ACHN (cell line): ENCODE measurements around the gene MRTFA.
"Not testable (repeated sequence)": the region's sequence is repeated elsewhere in the genome, so short reads cannot be mapped to it uniquely, and the experiment has no call there.

Experiments
- DNase-seq: peaks from one replicate; pipeline ENCODE4 v3.0.0-alpha.2; 2015
- in situ Hi-C: cut with HindIII; loops from 2 replicates; pipeline ENCODE4 v1.10.0; 2017; ENCODE audit warnings: low sequenced_read_pairs, low pct_ligation_motif_present, low pct_unique_long_range_greater_than_20kb

The MRTFA gene

GRCh38 chr22:40634119-40634903 lies 2.2 kb downstream of the MRTFA start:
- no peak for DNase-seq
- in situ Hi-C loops, result no loop called here

GRCh38 chr22:40633036-40633435 lies 3.5 kb downstream of the MRTFA start:
- in situ Hi-C loops, result no loop called here
- DNase-seq, result no peak

- in situ Hi-C loops, result no loop called here
- DNase-seq, result peak; percentile 33
Measured at GRCh38 chr22:40631925-40632324, 4.6 kb downstream of the MRTFA start.

DNA sequence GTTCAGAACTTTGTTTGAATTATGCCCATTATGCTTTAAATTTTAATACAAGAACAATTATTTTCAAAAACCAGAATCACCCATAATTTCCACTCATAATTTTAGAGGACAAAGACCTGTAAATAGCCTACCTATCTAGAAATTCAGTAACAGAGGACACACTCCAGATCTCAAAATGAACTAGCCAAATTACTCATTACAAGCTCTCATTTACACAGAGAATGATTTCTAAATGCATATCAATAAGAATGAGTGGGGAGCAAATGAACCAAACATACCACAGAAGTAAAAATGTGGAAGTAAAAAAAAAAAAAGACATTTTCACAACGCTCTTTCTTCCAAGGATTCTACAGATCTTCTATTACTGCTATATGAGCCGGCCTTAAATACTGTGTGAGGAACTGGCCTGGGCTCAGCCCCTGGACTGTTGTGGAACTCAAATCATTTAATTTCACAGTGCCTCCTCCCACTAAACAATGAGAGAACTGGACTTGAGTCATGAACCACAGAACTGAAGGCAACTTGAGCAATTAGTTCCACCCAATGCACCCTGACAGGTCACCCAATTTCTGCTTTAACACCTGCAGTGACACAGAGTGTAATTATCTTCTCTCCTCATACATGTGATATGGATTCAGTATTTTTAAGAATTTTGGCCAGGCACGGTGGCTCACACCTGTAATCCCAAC lies 8.0 kb downstream of the MRTFA start:
- DNase-seq, result no peak
- in situ Hi-C loops, result no loop called here

GRCh38 chr22:40627612-40628011 lies 8.9 kb downstream of the MRTFA start:
- in situ Hi-C loops, result no loop called here

GRCh38 chr22:40626851-40627250 lies 9.7 kb downstream of the MRTFA start:
- in situ Hi-C loops, result no loop called here
- DNase-seq, result no peak

More at GRCh38 chr22:40627612-40628011, 8.9 kb downstream of the MRTFA start:
- no peak for DNase-seq

- DNase-seq, result not testable (repeated sequence)
Measured at GRCh38 chr22:40625794-40626193, 10.7 kb downstream of the MRTFA start.

GRCh38 chr22:40625281-40625680 lies 11.2 kb downstream of the MRTFA start:
- in situ Hi-C loops, DNase-seq: not testable (repeated sequence)

More at GRCh38 chr22:40625794-40626193, 10.7 kb downstream of the MRTFA start:
- in situ Hi-C loops, result not testable (repeated sequence)

GRCh38 chr22:40624770-40625169 lies 11.7 kb downstream of the MRTFA start:
- in situ Hi-C loops, result no loop called here
- DNase-seq, result peak; percentile 17

DNA sequence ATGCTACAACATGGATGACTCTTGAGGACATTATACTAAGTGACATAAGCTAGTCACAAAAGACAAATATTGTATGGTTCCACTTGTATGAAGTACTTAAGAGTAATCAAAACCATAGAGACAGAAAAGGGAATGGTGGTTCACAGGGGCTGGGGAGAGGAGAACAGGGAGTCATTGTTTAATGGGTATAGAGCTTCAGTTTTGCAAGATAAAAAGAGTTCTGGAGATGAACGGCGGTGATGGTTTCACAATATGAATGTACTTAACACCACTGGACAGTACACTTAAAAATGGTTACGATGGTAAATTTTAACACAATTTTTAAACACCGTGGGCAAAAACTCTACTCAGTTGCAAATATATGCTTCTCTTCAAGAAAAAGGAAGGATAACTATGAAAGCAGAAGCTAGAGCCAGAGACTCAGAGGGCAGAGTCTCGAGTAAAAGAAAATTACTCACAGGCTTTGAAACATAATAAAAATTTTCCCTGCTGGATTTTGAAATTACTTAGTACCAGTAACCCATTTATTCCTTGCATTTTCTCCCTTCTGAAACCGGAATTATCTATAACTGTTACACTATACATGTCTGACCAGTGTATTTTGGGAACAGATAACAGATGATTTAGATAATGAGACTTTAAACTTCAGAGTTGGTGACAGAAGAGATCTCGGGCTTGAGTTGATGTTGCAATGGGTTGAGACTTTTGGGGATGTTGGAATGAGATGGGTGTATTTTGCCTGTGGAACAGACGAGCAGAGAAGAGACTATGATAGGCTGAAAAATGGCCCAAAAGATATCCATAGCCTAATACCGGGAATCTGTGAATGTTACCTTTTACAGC lies 15.0 kb downstream of the MRTFA start:
- in situ Hi-C loops, result no loop called here
- no peak for DNase-seq

GRCh38 chr22:40620464-40621046 lies 16.0 kb downstream of the MRTFA start:
- in situ Hi-C loops, result no loop called here
- DNase-seq, result peak; percentile 44

DNA sequence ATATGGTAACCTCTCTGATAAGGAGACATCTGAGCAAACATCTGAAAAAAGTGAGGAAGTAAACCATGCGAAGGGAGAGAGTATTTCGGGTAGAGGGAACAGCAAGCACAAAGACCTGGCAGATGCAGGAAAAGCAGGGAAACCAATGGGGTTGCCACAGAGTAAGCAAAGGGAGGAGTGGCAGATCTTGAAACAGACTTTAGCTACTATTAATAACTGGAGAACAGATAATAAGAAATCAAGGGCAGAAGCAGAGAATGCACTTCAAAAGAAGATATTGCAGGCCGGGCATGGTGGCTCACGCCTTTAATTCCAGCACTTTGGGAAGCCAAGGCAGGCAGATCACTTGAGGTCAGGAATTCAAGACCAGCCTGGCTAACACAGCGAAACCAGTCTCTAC lies 18.1 kb downstream of the MRTFA start:
- in situ Hi-C loops, result no loop called here
- no peak for DNase-seq

DNA sequence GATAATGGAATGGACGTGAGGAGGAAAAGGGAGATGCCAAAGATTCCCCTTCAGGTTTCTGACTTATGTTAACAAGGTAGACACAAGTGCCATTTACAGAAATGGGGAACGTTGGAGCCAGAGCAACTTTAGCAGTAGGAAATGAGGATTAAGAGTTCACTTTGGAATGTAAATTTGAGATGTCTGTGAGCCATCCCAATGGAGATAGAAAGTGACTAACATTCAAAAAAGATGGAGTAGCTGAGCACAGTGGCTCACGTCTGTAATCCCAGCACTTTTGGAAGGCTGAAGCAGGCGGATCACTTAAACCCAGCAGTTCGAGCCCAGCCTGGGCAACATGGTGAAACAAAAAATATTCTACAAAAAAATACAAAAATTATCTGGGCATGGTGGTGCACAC lies 19.9 kb downstream of the MRTFA start:
- DNase-seq, result no peak
- in situ Hi-C loops, result no loop called here

DNA sequence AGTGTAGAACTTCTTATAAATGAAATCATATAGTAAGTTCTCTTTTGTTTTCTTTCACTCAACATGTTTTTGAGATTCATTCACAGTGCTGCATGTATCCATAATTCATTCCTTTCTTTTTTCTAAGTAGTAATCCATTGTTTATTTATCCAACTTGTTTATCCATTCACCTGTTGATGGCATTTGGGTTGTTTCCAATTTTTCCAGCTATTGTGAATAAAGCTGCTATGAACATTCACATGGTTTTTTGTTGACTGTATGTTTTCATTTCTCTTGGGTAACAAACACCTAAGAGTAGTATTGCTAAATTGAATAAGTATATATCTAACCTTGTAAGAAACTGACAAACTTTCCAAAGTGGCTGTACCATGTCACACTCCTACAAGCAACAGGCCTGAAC lies 23.5 kb downstream of the MRTFA start:
- in situ Hi-C loops, result no loop called here
- no peak for DNase-seq

- no peak for DNase-seq
- in situ Hi-C loops, result no loop called here
Measured at GRCh38 chr22:40612291-40612751, 24.2 kb downstream of the MRTFA start.

- no peak for DNase-seq
- in situ Hi-C loops, result no loop called here
Measured at GRCh38 chr22:40611606-40612005, 24.9 kb downstream of the MRTFA start.

DNA sequence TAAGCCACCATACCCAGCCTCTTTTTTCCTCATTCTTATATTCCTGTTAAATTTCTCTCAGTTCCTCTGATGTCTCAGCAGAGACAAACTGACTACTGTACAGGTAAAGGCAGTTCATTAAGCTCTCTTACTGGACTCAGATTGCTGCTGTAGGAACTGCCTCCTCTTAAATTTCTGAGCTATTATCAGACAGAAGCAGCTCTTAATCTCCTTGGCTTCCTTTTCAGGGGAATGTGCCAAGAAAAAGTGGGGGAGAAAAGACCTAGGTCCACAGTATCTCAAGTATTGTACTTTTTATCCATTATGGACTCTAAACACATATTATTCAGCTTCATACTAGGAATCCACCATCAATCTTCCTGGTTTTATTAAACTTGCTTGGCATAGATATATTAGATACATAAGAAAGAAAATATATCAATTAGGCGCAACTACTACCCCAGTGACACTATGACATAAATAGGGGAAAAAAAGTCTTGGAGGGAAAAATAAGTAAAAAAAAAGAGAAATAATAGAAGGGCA lies 26.1 kb downstream of the MRTFA start:
- in situ Hi-C loops, result no loop called here

DNA sequence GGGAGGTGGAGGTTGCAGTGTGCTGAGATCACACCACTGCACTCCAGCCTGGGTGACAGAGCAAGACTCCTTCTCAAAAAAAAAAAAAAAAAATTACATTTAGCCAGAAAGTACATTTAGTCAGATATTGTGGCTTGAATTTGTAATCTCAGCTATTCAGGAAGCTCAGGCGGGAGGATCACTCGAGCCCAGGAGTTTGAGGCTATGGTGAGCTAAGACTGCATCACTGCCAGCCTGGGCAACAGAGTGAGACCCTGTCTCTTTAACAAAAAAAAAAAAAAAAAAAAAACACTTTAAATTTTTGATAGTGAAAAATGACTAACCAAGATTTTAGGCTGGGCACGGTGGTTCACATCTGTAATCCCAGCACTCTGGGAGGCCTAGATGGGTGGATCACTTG lies 27.3 kb downstream of the MRTFA start:
- in situ Hi-C loops, result no loop called here
- DNase-seq, result no peak

More for the DNA sequence above, 26.1 kb downstream of the MRTFA start:
- DNase-seq, result no peak
